ENCODE data around the gene L3MBTL4. TPM values are rescaled to one million over a fixed set of nuclear protein-coding genes. Genes with fewer than 3 reads are reported as not detected.

Gene L3MBTL4
- total and polyA plus RNA-seq, 4 donors: 2.3 to 15.0 (median 5.0) TPM

- 90% methylated on average over 3 of the region's 3 CpGs for WGBS
- TF ChIP-seq MAX (IDR thresholded peaks at IDR 0.05) (no peak), FOXA2 (IDR thresholded peaks at IDR 0.05) (no peak), FOXA1 (IDR thresholded peaks at IDR 0.05) (no peak), HNF4G (IDR thresholded peaks at IDR 0.05) (no peak), RAD21 (IDR thresholded peaks at IDR 0.05) (no peak), HNF4A (conservative IDR thresholded peaks at IDR 0.05) (no peak), YY1 (IDR thresholded peaks at IDR 0.05) (no peak), CTCF (IDR thresholded peaks at IDR 0.05; ENCODE audit: low read depth, low read length, missing input control) (no peak), EGR1 (IDR thresholded peaks at IDR 0.05; ENCODE audit: low read depth in 2 of 2) (no peak), TAF1 (conservative IDR thresholded peaks at IDR 0.05) (no peak), ZBTB33 (IDR thresholded peaks at IDR 0.05) (no peak), GABPA (IDR thresholded peaks at IDR 0.05 in 1 of 2, conservative IDR thresholded peaks at IDR 0.05 in 1 of 2) (no peak), RXRA (IDR thresholded peaks at IDR 0.05) (no peak)
Observed at GRCh38 chr18:6220129-6220528, 194.6 kb downstream of the L3MBTL4 start.

GRCh38 chr18:6219116-6219717 lies 195.5 kb downstream of the L3MBTL4 start:
- Histone ChIP-seq H3K9ac (ENCODE audit: low read depth in 1 of 2, low read length in 2 of 2) (no peak overlapping the region), H3K36me3 (ENCODE audit: control insufficient read depth in 4 of 4, insufficient read depth in 3 of 4, low read depth in 1 of 4, low read length in 3 of 4) (peaks cover 0 to 3% (median 1%) of the 10 kb centered on the region in 4 donors), H3K9me3 (ENCODE audit: control insufficient read depth in 4 of 4, low read length in 3 of 4) (no peaks in the 10 kb centered on the region), H3K27ac (ENCODE audit: low read depth in 1 of 2, low read length in 2 of 2) (no peak overlapping the region), H3K4me1 (ENCODE audit: control insufficient read depth in 4 of 4, insufficient read depth in 4 of 4, low read length in 3 of 4) (no peaks in the 10 kb centered on the region), H3K27me3 (ENCODE audit: control insufficient read depth in 4 of 4, insufficient read depth in 4 of 4, low read length in 3 of 4) (no peaks in the 10 kb centered on the region), H3K4me3 (ENCODE audit: low read depth in 1 of 3, low read length in 3 of 3) (no peak overlapping the region)
- WGBS: 78% methylated on average over 12 of the region's 12 CpGs
- no peak for DNase-seq (ENCODE audit: low spot score)
- TF ChIP-seq JUND (IDR thresholded peaks at IDR 0.05): no peak
- peak; percentile 75 to 89 for TF ChIP-seq RAD21 (IDR thresholded peaks at IDR 0.05)
- TF ChIP-seq ZBTB33 (IDR thresholded peaks at IDR 0.05): no peak
- TF ChIP-seq CTCF (IDR thresholded peaks at IDR 0.05; ENCODE audit: low read depth, low read length, missing input control): peak; percentile 59
- TF ChIP-seq EGR1 (IDR thresholded peaks at IDR 0.05; ENCODE audit: low read depth in 2 of 2): no peak
- no peak for TF ChIP-seq GABPA (IDR thresholded peaks at IDR 0.05 in 1 of 2, conservative IDR thresholded peaks at IDR 0.05 in 1 of 2)
- no peak for TF ChIP-seq ATF3 (IDR thresholded peaks at IDR 0.05)

More at GRCh38 chr18:6220129-6220528, 194.6 kb downstream of the L3MBTL4 start:
- Histone ChIP-seq H3K4me3 (ENCODE audit: low read depth in 1 of 3, low read length in 3 of 3) (no peak overlapping the region), H3K36me3 (ENCODE audit: control insufficient read depth in 4 of 4, insufficient read depth in 3 of 4, low read depth in 1 of 4, low read length in 3 of 4) (peaks cover 0 to 3% (median 1%) of the 10 kb centered on the region in 4 donors), H3K9ac (ENCODE audit: low read depth in 1 of 2, low read length in 2 of 2) (no peak overlapping the region), H3K4me1 (ENCODE audit: control insufficient read depth in 4 of 4, insufficient read depth in 4 of 4, low read length in 3 of 4) (no peaks in the 10 kb centered on the region), H3K9me3 (ENCODE audit: control insufficient read depth in 4 of 4, low read length in 3 of 4) (no peaks in the 10 kb centered on the region), H3K27ac (ENCODE audit: low read depth in 1 of 2, low read length in 2 of 2) (no peak overlapping the region), H3K27me3 (ENCODE audit: control insufficient read depth in 4 of 4, insufficient read depth in 4 of 4, low read length in 3 of 4) (no peaks in the 10 kb centered on the region)
- DNase-seq (ENCODE audit: low spot score): no peak

All from liver (tissue), 9 donors.